ENCODE measurements around the gene DIRAS1.
A peak's percentile ranks its signal among the peaks of the same experiment; 100 is the strongest.
"Not testable (repeated sequence)": the region's sequence is repeated elsewhere in the genome, so short reads cannot be mapped to it uniquely, and the experiment has no call there.

Gene DIRAS1

GRCh38 chr19:2723747-2724146 is 2.6 kb upstream of the DIRAS1 start:
- no peak for ATAC-seq
- no peaks in the 10 kb centered on the region for H3K27me3 Mint-ChIP-seq

GRCh38 chr19:2723345-2723715 is 2.2 kb upstream of the DIRAS1 start:
- no peaks in the 10 kb centered on the region for H3K27me3 Mint-ChIP-seq

More at GRCh38 chr19:2723747-2724146, 2.6 kb upstream of the DIRAS1 start:
- peaks cover 61% of the 10 kb centered on the region for H3K4me1 Mint-ChIP-seq
- H3K27ac Mint-ChIP-seq = peak overlapping the region; percentile 8
- no peaks in the 10 kb centered on the region for H3K36me3 Mint-ChIP-seq
- no peaks in the 10 kb centered on the region for H3K9me3 Mint-ChIP-seq
- H3K4me3 Mint-ChIP-seq = no peak overlapping the region

GRCh38 chr19:2722541-2723344 is 1.6 kb upstream of the DIRAS1 start:
- peak overlapping the region; percentile 50 for H3K4me3 Mint-ChIP-seq
- H3K9me3 Mint-ChIP-seq = no peaks in the 10 kb centered on the region
- no peaks in the 10 kb centered on the region for H3K36me3 Mint-ChIP-seq
- no peaks in the 10 kb centered on the region for H3K27me3 Mint-ChIP-seq
- no peak for ATAC-seq
- H3K27ac Mint-ChIP-seq = peak overlapping the region; percentile 20
- peaks cover 58% of the 10 kb centered on the region for H3K4me1 Mint-ChIP-seq

More at GRCh38 chr19:2723345-2723715, 2.2 kb upstream of the DIRAS1 start:
- H3K4me1 Mint-ChIP-seq = peaks cover 57% of the 10 kb centered on the region
- peak overlapping the region; percentile 20 for H3K27ac Mint-ChIP-seq
- no peak for ATAC-seq
- no peak overlapping the region for H3K4me3 Mint-ChIP-seq
- no peaks in the 10 kb centered on the region for H3K9me3 Mint-ChIP-seq
- H3K36me3 Mint-ChIP-seq = no peaks in the 10 kb centered on the region

- Mint-ChIP-seq H3K9me3 (no peaks in the 10 kb centered on the region), H3K4me3 (peak overlapping the region; percentile 72), H3K4me1 (peaks cover 49% of the 10 kb centered on the region), H3K27ac (peak overlapping the region; percentile 20), H3K36me3 (peaks cover under 1% of the 10 kb centered on the region), H3K27me3 (no peaks in the 10 kb centered on the region)
- no peak for ATAC-seq
These were observed 683 bp upstream of the DIRAS1 start for GRCh38 chr19:2721570-2722540.

- peaks cover 53% of the 10 kb centered on the region for H3K4me1 Mint-ChIP-seq
- H3K27ac Mint-ChIP-seq = peak overlapping the region; percentile 74
- H3K9me3 Mint-ChIP-seq = peaks cover 6% of the 10 kb centered on the region
- peaks cover 17% of the 10 kb centered on the region for H3K36me3 Mint-ChIP-seq
- ATAC-seq = peak; percentile 25
- H3K27me3 Mint-ChIP-seq = no peaks in the 10 kb centered on the region
- peak overlapping the region; percentile 78 for H3K4me3 Mint-ChIP-seq
These were observed 1.0 kb downstream of the DIRAS1 start for GRCh38 chr19:2719920-2720776.

GRCh38 chr19:2719232-2719735 is 1.9 kb downstream of the DIRAS1 start:
- peaks cover 53% of the 10 kb centered on the region for H3K4me1 Mint-ChIP-seq
- no peaks in the 10 kb centered on the region for H3K27me3 Mint-ChIP-seq
- ATAC-seq = no peak
- peaks cover 8% of the 10 kb centered on the region for H3K9me3 Mint-ChIP-seq
- H3K36me3 Mint-ChIP-seq = peaks cover 21% of the 10 kb centered on the region
- no peak overlapping the region for H3K4me3 Mint-ChIP-seq
- H3K27ac Mint-ChIP-seq = peak overlapping the region; percentile 74

GRCh38 chr19:2717638-2718541 is 3.3 kb downstream of the DIRAS1 start:
- H3K9me3 Mint-ChIP-seq = peaks cover 8% of the 10 kb centered on the region
- ATAC-seq = no peak
- H3K4me3 Mint-ChIP-seq = no peak overlapping the region
- no peaks in the 10 kb centered on the region for H3K27me3 Mint-ChIP-seq
- peaks cover 21% of the 10 kb centered on the region for H3K36me3 Mint-ChIP-seq
- no peak overlapping the region for H3K27ac Mint-ChIP-seq
- H3K4me1 Mint-ChIP-seq = peaks cover 49% of the 10 kb centered on the region

GRCh38 chr19:2716722-2717637 is 4.2 kb downstream of the DIRAS1 start:
- H3K36me3 Mint-ChIP-seq = peaks cover 21% of the 10 kb centered on the region
- H3K9me3 Mint-ChIP-seq = peaks cover 8% of the 10 kb centered on the region
- H3K4me1 Mint-ChIP-seq = peaks cover 53% of the 10 kb centered on the region
- no peak overlapping the region for H3K4me3 Mint-ChIP-seq
- H3K27ac Mint-ChIP-seq = no peak overlapping the region
- no peak for ATAC-seq
- no peaks in the 10 kb centered on the region for H3K27me3 Mint-ChIP-seq

- Mint-ChIP-seq H3K27ac (peak overlapping the region; percentile 8), H3K27me3 (no peaks in the 10 kb centered on the region), H3K4me1 (peaks cover 54% of the 10 kb centered on the region), H3K9me3 (peaks cover 8% of the 10 kb centered on the region), H3K36me3 (peaks cover 21% of the 10 kb centered on the region), H3K4me3 (no peak overlapping the region)
- ATAC-seq = peak; percentile 40
These were observed 4.9 kb downstream of the DIRAS1 start for GRCh38 chr19:2716275-2716650.

GRCh38 chr19:2715470-2716274 is 5.5 kb downstream of the DIRAS1 start:
- peaks cover 21% of the 10 kb centered on the region for H3K36me3 Mint-ChIP-seq
- H3K4me3 Mint-ChIP-seq = no peak overlapping the region
- peaks cover 8% of the 10 kb centered on the region for H3K9me3 Mint-ChIP-seq
- H3K4me1 Mint-ChIP-seq = peaks cover 60% of the 10 kb centered on the region
- no peaks in the 10 kb centered on the region for H3K27me3 Mint-ChIP-seq
- ATAC-seq = no peak
- peak overlapping the region; percentile 8 for H3K27ac Mint-ChIP-seq

- Mint-ChIP-seq H3K9me3 (peaks cover 8% of the 10 kb centered on the region), H3K4me1 (peaks cover 60% of the 10 kb centered on the region), H3K4me3 (no peak overlapping the region), H3K36me3 (peaks cover 21% of the 10 kb centered on the region), H3K27me3 (no peaks in the 10 kb centered on the region), H3K27ac (peak overlapping the region; percentile 43)
- ATAC-seq = no peak
These were observed 6.5 kb downstream of the DIRAS1 start for GRCh38 chr19:2714531-2715269.

GRCh38 chr19:2714102-2714501 is 7.1 kb downstream of the DIRAS1 start:
- not testable (repeated sequence) for H3K9me3 Mint-ChIP-seq, ATAC-seq, H3K27me3 Mint-ChIP-seq, H3K4me3 Mint-ChIP-seq
- peaks cover 21% of the 10 kb centered on the region for H3K36me3 Mint-ChIP-seq
- H3K4me1 Mint-ChIP-seq = peaks cover 59% of the 10 kb centered on the region
- H3K27ac Mint-ChIP-seq = peak overlapping the region; percentile 43
